K562 (cell line): ENCODE data around the gene LY6G6D. TPM values are rescaled to one million over a fixed set of nuclear protein-coding genes. Genes with fewer than 3 reads are reported as not detected.
A peak's percentile ranks its signal among the peaks of the same experiment; 100 is the strongest.

Source experiments
- ATAC-seq: fragments of 200-7000 bp; cut with Tn5 transposase; 3 replicates; pipeline ENCODE4 v1.9.1; 2020; ENCODE audit warnings: moderate library complexity
- BruUV-seq: library from RNA; stranded (reverse); fragments of 400-500 nt; replicated peaks from 2 replicates; lab custom pipeline; 2021; lab: Mats Ljungman, UMichigan
- CTCF ChIA-PET: fragments of 300-600 bp; formaldehyde crosslinking; extraction: SDS; loops from one replicate; lab custom pipeline; 2021; ENCODE audit warnings: low intra/inter-chr PET ratio; lab: Yijun Ruan, JAX
- POLR2A ChIA-PET: fragments of 300-600, 350-650 bp; sonication (Branson Sonifier 250); formaldehyde crosslinking; extraction: SDS; loops from one replicate; lab custom pipeline; 2021; ENCODE audit warnings: antibody characterized with exemption, inconsistent platforms; lab: Yijun Ruan, JAX
- DNase-seq, 4 experiments: peaks; one replicate each; pipeline versions ENCODE4 v3.0.0 to v3.0.0-alpha.2; 2011 to 2018; ENCODE audit warnings: low spot score in 3 of 4, mixed read lengths in 3 of 4; ENCODE audit errors: extremely low read depth in 1 of 4
- FAIRE-seq: peaks from 2 replicates; lab custom pipeline; 2011; peaks lifted over from hg19 to GRCh38; lab: Jason Lieb, UNC
- H2AFZ ChIP-seq: 2 replicates; pipeline ENCODE4 v1.6.0; 2011; ENCODE audit warnings: low read depth, low read length, control low read depth, inconsistent platforms
- H3K27ac ChIP-seq: fragments of 200-600 bp; 3 replicates; pipeline ENCODE4 v1.8.0; 2011; ENCODE audit warnings: low read depth, mild to moderate bottlenecking, control low read depth, inconsistent platforms, low read length, moderate library complexity, mixed read lengths; ENCODE audit errors: extremely low read depth
- H3K27me3 ChIP-seq, 2 experiments: fragments of 300-600 bp in 1 of 2; 2 replicates in 1 of 2; 3 replicates in 1 of 2; pipeline versions ENCODE4 v1.6.0 to v1.8.0; 2011; ENCODE audit warnings: inconsistent platforms in 2 of 2, low read length in 2 of 2, mild to moderate bottlenecking in 1 of 2, mixed read lengths in 1 of 2, moderate library complexity in 1 of 2; ENCODE audit not compliant: control insufficient read depth in 2 of 2, insufficient read depth in 2 of 2
- H3K36me3 ChIP-seq: fragments of 300-600 bp; 3 replicates; pipeline ENCODE4 v1.8.0; 2011; ENCODE audit warnings: mild to moderate bottlenecking, low read length, inconsistent platforms; ENCODE audit not compliant: control insufficient read depth, insufficient read depth
- H3K4me1 ChIP-seq, 2 experiments: fragments of 200-600 bp in 1 of 2; replicated peaks in 1 of 2; 2 replicates in 1 of 2; 3 replicates in 1 of 2; pipeline versions ENCODE4 v1.5.1 to v1.8.0; 2011; ENCODE audit warnings: inconsistent platforms in 2 of 2, low read length in 2 of 2, mild to moderate bottlenecking in 1 of 2, mixed read lengths in 1 of 2, moderate library complexity in 1 of 2; ENCODE audit not compliant: control insufficient read depth in 2 of 2, insufficient read depth in 2 of 2
- H3K4me2 ChIP-seq: 2 replicates; pipeline ENCODE4 v1.6.1; 2011; ENCODE audit warnings: low read length, control low read depth, inconsistent platforms, mixed read lengths; ENCODE audit not compliant: insufficient read depth
- H3K4me3 ChIP-seq: fragments of 200-600 bp; sonication (generic), shearing (Covaris generic); 2 replicates; pipeline ENCODE4 v1.5.1; 2016; ENCODE audit warnings: control low read depth, inconsistent platforms
- H3K79me2 ChIP-seq: fragments of 200-600 bp; 3 replicates; pipeline ENCODE4 v1.8.0; 2011; ENCODE audit warnings: low read length, inconsistent platforms; ENCODE audit not compliant: control insufficient read depth, insufficient read depth
- H3K9ac ChIP-seq, 2 experiments: 2 replicates each; pipeline versions ENCODE4 v1.6.0 to v1.6.1; 2011; ENCODE audit warnings: low read depth in 2 of 2, low read length in 2 of 2, control low read depth in 1 of 2, inconsistent platforms in 1 of 2, mild to moderate bottlenecking in 1 of 2, mixed read lengths in 1 of 2; ENCODE audit not compliant: insufficient read depth in 1 of 2
- H3K9me1 ChIP-seq: one replicate; pipeline ENCODE4 v1.6.0; 2011; ENCODE audit warnings: inconsistent platforms, mild to moderate bottlenecking, low read length, moderate library complexity; ENCODE audit not compliant: control insufficient read depth, insufficient read depth
- H3K9me3 ChIP-seq: replicated peaks from 2 replicates; pipeline ENCODE4 v1.5.1; 2011; ENCODE audit warnings: low read depth, low read length, inconsistent platforms; ENCODE audit not compliant: control insufficient read depth, insufficient read depth
- H4K20me1 ChIP-seq: replicated peaks from 2 replicates; pipeline ENCODE4 v1.6.1; 2011; ENCODE audit warnings: low read length, inconsistent platforms, mixed read lengths; ENCODE audit not compliant: control insufficient read depth, insufficient read depth
- E2F5 ChIP-seq: sonication (generic); formaldehyde crosslinking; IDR thresholded peaks from 2 replicates; pipeline ENCODE4 v1.8.0; 2022; ENCODE audit warnings: mild to moderate bottlenecking, missing genetic modification reagents
- ESRRA ChIP-seq: fragments of 450-650 bp; IDR thresholded peaks from 2 replicates; pipeline ENCODE4 v1.6.1; 2014; ENCODE audit warnings: low read depth, mild to moderate bottlenecking, moderate library complexity, borderline replicate concordance
- HDAC1 ChIP-seq, 2 experiments: fragments of 450-650 bp; IDR thresholded peaks; 2 replicates each; pipeline ENCODE4 v1.6.1; 2016 to 2017; ENCODE audit warnings: inconsistent platforms in 1 of 2, mild to moderate bottlenecking in 1 of 2, moderate library complexity in 1 of 2
- IRF2 ChIP-seq: sonication (generic); formaldehyde crosslinking; IDR thresholded peaks from 2 replicates; pipeline ENCODE4 v1.8.1; 2022; ENCODE audit warnings: mild to moderate bottlenecking, missing genetic modification reagents
- RUNX1 ChIP-seq: sonication (generic); IDR thresholded peaks from 2 replicates; pipeline ENCODE4 v1.6.1; 2016; ENCODE audit warnings: antibody characterized with exemption, low read depth
- YY1 ChIP-seq, 3 experiments: IDR thresholded peaks; 2 replicates each; pipeline ENCODE4 v1.6.1; 2011; ENCODE audit warnings: low read length in 2 of 3, mild to moderate bottlenecking in 2 of 3, moderate library complexity in 2 of 3, borderline replicate concordance in 1 of 3, control low read depth in 1 of 3, low read depth in 1 of 3; ENCODE audit not compliant: insufficient read depth in 3 of 3, insufficient replicate concordance in 2 of 3, control insufficient read depth in 1 of 3, insufficient read length in 1 of 3; ENCODE audit errors: extremely low read depth in 1 of 3
- ZNF699 ChIP-seq: fragments of 250-450 bp; sonication (Bioruptor Pico); IDR thresholded peaks from 2 replicates; pipeline ENCODE4 v1.8.0; 2021; ENCODE audit warnings: mild to moderate bottlenecking, moderate library complexity; ENCODE audit not compliant: insufficient replicate concordance
- WGBS: fragments of 100-300 bp; shearing (Covaris generic); methylation state at CpG from one replicate; pipeline ENCODE4 v1.1.6; 2016; ENCODE audit warnings: low coverage, mixed read lengths; ENCODE audit not compliant: insufficient coverage; ENCODE audit errors: missing lambda C conversion rate; 5-methylcytosine and 5-hydroxymethylcytosine counted together
- in situ Hi-C: fragments of 300-500 bp; cut with MboI; formaldehyde crosslinking; loops from 4 replicates; pipeline ENCODE4 v1.15.0; 2018; ENCODE audit warnings: inconsistent platforms, mixed read lengths
- intact Hi-C: fragments of 100-400 bp; cut with micrococcal nuclease; formaldehyde crosslinking; loops from 2 replicates; pipeline ENCODE4 v1.14.2; 2022
- polyA plus RNA-seq, 8 experiments: library from polyadenylated mRNA; depleted of rRNA in 4 of 8; stranded (reverse) in 5 of 8; unstranded in 3 of 8; fragments of >200 nt; fragmentation: Nextera tagmentation in 2 of 8; fragmentation: Illumina TruSeq in 1 of 8; extraction: Ambion mirVana in 2 of 8; extraction: Trizol in 1 of 8; gene quantifications; 2 replicates each; pipeline versions ENCODE4 v1.2.1 to v1.2.3, GENCODE V29; 2011 to 2014; ENCODE audit warnings: inconsistent platforms in 1 of 8, missing spikeins in 1 of 8
- total RNA-seq, 7 experiments: library from RNA; depleted of rRNA in 6 of 7; stranded (reverse); fragments of >200 nt in 6 of 7; fragmentation: Illumina TruSeq in 2 of 7; extraction: Trizol in 2 of 7; gene quantifications; 2 replicates each; pipeline versions ENCODE4 v1.2.1 to v1.2.3, GENCODE V29; 2011 to 2021; ENCODE audit warnings: low replicate concordance in 1 of 7
- TF ChIP-seq, protein P1 (sequence below): sonication (generic); formaldehyde crosslinking; IDR thresholded peaks from 2 replicates; pipeline ENCODE4 v1.9.0; 2022; ENCODE audit warnings: mild to moderate bottlenecking, missing genetic modification reagents
- TF ChIP-seq, protein P2 (sequence below), 2 experiments: fragments of 450-650 bp; formaldehyde crosslinking in 1 of 2; IDR thresholded peaks; 2 replicates each; pipeline versions ENCODE4 v1.4.0 to v1.6.1; 2014 to 2020; ENCODE audit warnings: mild to moderate bottlenecking in 2 of 2, borderline replicate concordance in 1 of 2, low read depth in 1 of 2

LY6G6D gene
- total and polyA plus RNA-seq, 9 of the 15 experiments (the other 6 are each of a cell fraction or from before 2014, with no cell fraction given), result 0.30 to 0.38 TPM; not detected in 7

GRCh38 chr6:31687321-31687720 lies 27.8 kb upstream of the LY6G6D start:
- FAIRE-seq (no peak), DNase-seq (no peak), ATAC-seq (0 out of 3 replicates have a peak, but pooled peaks have one; percentile 2)
- Histone ChIP-seq H3K4me1 (peaks cover 62 to 69% of the 10 kb centered on the region in 2 experiments), H3K9ac (peak overlapping the region in 1 of 2 experiments; percentile 78; a peak in 2 of 4 replicates), H3K79me2 (no peaks in the 10 kb centered on the region; the same call in 2 of the 3 replicates), H3K4me2 (0 out of 2 replicates have a peak overlapping the region, but pooled peaks have one; percentile 33), H3K9me3 (no peaks in the 10 kb centered on the region), H3K9me1 (no peaks in the 10 kb centered on the region), H3K27ac (no peak overlapping the region), H4K20me1 (no peaks in the 10 kb centered on the region), H3K27me3 (no peaks in the 10 kb centered on the region), H2AFZ (no peak overlapping the region), H3K4me3 (no peak overlapping the region), H3K36me3 (peaks cover 69% of the 10 kb centered on the region)
- intact Hi-C loops, result no loop called here
- WGBS, result 67% methylated on average over 8 of the region's 8 CpGs
- TSS peak; percentile 36 for BruUV-seq
- ChIA-PET CTCF (no interaction called here), POLR2A (interaction anchor here (0.5 to 5.1 kb wide), 13 partner anchors 8 to 151 kb away, joined by 3 to 30 read pairs (median 5); partner anchors contain the start of genes ABHD16A, APOM, CSNK2B and DDAH2)
- in situ Hi-C loops, result loop anchor here (5.0 kb wide), 1 partner anchor 80 kb away; no protein-coding TSS in a partner anchor
- no peak for TF ChIP-seq ESRRA
- TF ChIP-seq HDAC1 (IDR thresholded peaks at IDR 0.05), result no peak
- TF ChIP-seq RUNX1, result peak; percentile 27
- no peak for TF ChIP-seq ZNF699
- TF ChIP-seq YY1 (IDR thresholded peaks at IDR 0.05; ENCODE audit: borderline replicate concordance in 1 of 3, control insufficient read depth in 1 of 3, extremely low read depth in 1 of 3, insufficient read depth in 3 of 3, insufficient read length in 1 of 3, insufficient replicate concordance in 2 of 3, low read depth in 1 of 3, low read length in 2 of 3), result peak in 1 of 3 experiments; percentile 25
- TF ChIP-seq E2F5 (CRISPR knock-in tag), result no peak
- TF ChIP-seq, protein P1, sequence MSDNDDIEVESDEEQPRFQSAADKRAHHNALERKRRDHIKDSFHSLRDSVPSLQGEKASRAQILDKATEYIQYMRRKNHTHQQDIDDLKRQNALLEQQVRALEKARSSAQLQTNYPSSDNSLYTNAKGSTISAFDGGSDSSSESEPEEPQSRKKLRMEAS (CRISPR knock-in tag), result 0 out of 2 replicates have a peak, but pooled peaks have one; percentile 17
- TF ChIP-seq, protein P2, sequence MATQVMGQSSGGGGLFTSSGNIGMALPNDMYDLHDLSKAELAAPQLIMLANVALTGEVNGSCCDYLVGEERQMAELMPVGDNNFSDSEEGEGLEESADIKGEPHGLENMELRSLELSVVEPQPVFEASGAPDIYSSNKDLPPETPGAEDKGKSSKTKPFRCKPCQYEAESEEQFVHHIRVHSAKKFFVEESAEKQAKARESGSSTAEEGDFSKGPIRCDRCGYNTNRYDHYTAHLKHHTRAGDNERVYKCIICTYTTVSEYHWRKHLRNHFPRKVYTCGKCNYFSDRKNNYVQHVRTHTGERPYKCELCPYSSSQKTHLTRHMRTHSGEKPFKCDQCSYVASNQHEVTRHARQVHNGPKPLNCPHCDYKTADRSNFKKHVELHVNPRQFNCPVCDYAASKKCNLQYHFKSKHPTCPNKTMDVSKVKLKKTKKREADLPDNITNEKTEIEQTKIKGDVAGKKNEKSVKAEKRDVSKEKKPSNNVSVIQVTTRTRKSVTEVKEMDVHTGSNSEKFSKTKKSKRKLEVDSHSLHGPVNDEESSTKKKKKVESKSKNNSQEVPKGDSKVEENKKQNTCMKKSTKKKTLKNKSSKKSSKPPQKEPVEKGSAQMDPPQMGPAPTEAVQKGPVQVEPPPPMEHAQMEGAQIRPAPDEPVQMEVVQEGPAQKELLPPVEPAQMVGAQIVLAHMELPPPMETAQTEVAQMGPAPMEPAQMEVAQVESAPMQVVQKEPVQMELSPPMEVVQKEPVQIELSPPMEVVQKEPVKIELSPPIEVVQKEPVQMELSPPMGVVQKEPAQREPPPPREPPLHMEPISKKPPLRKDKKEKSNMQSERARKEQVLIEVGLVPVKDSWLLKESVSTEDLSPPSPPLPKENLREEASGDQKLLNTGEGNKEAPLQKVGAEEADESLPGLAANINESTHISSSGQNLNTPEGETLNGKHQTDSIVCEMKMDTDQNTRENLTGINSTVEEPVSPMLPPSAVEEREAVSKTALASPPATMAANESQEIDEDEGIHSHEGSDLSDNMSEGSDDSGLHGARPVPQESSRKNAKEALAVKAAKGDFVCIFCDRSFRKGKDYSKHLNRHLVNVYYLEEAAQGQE (IDR thresholded peaks at IDR 0.05; ENCODE audit: borderline replicate concordance), result no peak
- TF ChIP-seq, protein P2 (CRISPR knock-in tag; IDR thresholded peaks at IDR 0.05; ENCODE audit: low read depth), result 0 out of 2 replicates have a peak, but pooled peaks have one; percentile 30
- TF ChIP-seq IRF2 (CRISPR knock-in tag), result 0 out of 2 replicates have a peak, but pooled peaks have one; percentile 13
